ENCODE measurements around the gene GXYLT2.

- no peak for TF ChIP-seq CTCF (IDR thresholded peaks at IDR 0.05)
- TF ChIP-seq POLR2A (IDR thresholded peaks at IDR 0.05), result no peak
Measured at GRCh38 chr3:72993391-72993790, 105.5 kb downstream of the GXYLT2 start.
